ENCODE measurements around the gene ZMYND8.
"Not testable (repeated sequence)": the region's sequence is repeated elsewhere in the genome, so short reads cannot be mapped to it uniquely, and the experiment has no call there.

ZMYND8 gene

DNA sequence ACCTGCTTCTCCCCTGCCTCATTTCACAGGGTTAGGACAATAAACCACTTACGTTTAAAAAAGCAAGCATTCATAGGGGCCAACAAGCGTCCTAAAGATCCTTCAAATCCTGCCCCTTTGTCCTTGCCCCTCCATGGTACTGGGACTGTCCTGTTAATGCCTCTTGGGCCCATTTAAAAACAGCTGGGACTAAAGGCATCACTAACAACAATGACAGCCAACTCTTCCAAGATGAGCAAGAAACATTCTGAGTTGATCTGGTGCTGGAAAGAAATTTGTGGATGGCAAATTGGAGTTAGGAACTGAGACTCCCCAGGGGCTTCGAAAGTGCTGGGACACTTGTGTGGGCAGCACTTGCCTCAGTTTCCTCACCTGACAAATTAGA, 93.4 kb downstream of the ZMYND8 start:
- DNase-seq = no peak

DNA sequence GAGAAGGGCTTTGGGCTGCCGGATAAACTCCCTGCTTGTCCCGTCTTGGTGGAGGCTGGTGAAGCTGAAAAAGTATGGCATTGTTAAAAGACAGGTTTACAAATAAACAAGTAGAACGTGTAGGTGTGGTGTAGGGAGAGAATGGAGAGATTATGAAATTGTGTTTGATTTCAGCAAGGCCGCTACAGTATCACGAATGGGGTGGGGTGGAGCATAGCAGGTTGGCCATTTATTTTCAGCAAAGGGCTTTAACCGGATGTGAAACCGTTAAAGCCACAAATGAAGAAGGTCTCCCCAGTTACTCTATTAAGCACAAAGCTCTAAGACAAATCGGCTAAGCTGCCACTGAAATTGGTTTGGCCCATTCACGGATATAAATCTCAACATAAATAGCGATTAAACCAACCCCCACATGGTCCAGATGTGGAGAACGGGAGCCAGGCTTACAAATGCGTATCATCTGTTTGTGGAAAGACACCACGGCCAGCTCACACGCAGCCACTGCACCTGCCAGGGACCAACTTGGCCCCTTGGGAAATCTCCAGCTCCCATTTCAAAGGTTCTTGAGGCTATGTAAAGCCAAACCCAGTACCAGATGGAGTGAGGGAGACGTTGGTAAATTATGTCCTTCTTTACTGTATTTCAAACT, 94.0 kb downstream of the ZMYND8 start:
- DNase-seq = no peak

DNA sequence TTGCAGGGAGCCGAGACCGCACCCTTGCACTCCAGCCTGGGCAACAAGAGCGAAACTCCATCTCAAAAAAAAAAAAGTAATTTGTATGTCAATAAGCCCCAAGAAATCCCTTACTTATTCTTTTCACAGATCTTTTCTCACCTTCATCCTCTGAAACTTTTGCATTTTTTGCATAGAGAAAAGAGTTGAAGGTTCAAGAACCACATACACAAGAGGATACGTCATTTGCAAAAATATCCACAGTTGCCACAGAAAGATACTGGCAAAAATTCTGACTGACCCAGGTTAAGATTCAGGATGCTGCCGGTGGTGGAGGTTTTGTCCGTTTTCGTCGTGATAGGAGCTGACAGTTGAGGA, 94.5 kb downstream of the ZMYND8 start:
- no peak for DNase-seq

DNA sequence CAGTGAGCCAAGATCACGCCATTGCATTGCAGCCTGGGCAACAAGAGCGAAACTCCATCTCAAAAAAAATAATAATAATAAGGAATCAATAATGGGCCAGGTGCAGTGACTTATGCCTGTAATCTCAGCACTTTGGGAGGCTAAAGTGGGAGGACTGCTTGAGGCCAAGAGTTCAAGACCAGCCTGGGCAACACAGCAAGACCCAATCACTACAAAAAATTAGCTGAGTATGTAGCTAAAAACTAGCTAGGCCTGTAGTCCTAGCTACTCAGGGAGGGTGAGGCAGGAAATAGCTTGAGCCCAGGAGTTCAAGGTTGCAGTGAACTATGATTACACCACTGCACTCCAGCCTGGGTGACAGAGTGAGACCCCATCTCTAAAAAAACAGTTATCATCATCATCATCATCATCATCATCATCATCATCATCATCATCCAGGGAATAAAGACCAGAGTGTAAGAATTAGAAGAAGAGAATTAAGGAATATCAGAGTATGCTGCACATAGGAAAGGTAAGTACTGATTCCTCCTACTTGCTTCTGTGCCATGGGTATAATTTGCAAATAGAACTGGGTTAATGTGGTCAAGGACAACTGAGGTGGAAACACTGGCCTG, 95.2 kb downstream of the ZMYND8 start:
- not testable (repeated sequence) for DNase-seq

DNA sequence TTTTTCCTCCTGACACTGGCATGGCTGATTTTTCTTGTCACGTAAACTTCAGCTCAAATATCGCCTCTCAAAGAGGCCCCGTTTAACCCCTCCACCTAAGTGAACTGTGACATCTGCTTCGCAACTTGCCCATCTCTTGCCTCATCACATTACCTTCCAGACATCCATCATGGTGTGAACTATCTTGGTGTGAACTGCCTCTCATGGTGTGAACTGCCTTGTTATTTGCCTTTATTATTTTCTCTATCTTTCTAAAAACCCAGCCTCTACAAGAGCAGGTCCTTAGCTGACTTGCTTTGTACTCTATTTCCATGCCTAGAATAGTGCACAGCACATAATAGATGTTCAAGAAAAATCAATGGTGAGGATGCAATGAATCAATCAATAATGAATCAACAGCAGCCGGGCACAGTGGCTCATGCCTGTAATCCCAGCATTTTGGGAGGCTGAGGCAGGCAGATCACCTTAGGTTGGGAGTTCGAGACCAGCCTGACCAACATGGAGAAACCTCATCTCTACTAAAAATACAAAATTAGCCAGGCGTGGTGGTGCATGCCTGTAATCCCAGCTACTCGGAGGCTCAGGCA, 95.9 kb downstream of the ZMYND8 start:
- DNase-seq = not testable (repeated sequence)

DNA sequence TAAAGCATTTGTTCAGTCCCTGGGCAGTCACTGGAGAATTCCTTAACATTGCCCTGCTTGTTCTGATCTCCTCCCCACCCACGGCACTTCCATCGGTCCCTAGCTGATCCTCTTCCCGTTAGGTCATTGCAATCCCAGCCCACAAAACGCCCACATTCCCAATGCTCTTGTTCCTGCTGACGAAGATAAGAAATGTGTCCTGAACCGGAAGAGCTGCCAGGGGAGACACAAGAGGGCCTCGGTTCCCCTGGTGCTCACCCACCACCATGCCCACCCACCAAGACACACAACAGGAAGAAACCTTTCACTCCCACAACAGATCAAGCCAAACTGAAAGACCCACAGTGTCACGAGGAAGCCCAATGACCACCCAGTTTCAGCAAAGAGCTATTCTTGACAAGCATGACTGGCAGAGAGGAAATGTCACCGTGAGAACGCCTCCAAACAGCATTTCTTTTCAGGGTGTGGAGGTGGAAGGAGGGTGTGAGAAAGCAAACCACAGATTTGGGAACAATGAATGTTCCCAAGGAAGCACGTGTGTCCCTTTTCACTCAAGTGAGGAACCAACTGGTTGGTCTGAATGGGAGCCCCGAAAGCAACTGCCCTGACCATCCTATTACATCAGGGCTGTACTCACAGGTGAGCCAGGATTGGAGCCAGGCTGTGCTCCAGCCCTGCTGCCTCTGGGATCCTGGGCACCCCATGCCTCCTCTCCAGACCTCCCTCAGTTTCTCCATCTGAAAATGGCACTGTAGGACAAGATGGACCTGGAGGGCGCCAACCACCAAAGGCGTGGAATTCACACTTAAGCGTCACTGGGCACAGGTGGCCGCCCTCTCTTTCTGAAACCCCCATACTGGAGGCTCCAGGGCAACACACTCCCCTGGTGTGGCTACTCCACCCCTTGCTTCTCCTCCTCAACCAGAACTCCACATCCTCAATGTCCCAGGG, 97.5 kb downstream of the ZMYND8 start:
- no peak for DNase-seq

DNA sequence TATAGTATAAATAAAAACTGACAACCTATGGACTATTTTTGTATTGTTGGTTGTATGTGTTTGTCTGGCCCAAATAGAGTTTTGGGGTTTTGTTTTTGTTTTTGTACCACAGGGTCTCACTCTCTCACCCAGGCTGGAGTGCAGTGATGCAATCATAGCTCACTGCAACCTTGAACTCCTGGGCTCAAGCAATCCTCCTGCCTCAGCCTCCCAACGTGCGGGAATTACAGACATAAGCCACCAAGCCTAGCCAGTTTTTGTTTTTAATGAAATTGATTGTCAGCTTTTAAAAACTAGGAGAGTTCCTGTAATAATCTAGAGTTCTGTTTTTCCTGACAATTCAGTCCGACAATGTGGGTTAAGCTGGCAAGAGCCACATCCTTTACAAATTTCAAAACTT, 98.7 kb downstream of the ZMYND8 start:
- DNase-seq = no peak

DNA sequence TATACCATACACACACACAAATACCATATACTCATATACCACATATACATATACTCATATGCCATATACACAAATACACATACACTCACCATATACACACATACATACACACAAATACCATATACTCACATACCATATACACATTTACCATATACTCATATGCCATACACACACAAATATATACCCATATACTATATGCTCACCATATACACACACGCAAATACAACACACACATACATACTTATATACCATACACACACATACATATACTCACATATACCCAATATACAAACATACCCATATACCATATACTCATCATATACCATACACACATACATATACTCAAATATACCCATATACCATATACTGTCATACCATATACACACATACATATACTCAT, 99.2 kb downstream of the ZMYND8 start:
- no peak for DNase-seq

DNA sequence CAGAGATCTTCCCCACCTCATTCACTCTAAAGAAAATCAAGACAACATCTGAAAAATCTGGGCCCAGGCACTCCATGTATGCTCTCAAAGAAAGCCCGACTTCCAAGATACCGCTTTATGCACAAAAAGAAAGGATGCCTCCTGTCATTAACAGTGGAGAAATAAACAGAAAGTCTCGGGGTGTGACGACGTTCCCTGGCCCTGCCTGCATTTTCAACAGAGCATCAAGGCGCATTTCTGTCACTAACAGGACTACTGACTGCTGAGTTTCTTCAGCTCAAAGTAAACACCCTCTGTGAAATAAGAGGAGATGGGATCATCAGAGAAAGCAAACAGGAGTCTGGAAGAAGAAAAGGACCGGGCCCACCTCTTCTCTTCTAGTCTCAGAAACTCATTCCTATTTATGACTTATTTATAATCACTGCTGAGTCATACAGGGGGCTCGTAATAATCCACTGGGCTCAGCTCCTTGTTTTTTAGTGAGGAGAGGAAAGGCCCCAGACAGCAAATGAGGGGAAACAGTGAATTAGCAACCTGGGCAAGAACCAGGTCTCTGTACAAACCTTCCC, 99.7 kb downstream of the ZMYND8 start:
- DNase-seq = no peak

DNA sequence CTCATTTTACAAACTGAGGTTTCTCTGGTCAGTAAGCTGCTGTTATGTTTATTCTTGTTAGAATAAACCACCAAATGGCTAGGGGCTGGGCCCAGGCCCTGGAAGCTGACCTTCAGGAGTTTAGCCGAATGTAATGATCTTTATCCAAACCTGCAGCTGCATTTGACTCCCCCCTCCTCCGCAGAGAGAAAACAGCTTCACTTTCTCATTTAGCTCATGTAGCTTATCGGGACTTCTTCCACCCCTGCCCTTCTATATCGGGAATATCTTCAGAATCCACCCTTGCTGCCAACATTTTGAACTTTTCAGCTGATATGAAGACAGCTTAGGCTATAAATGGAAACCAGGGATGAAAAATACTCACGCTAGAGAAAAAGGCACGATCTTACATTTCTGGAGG, 102.6 kb downstream of the ZMYND8 start:
- no peak for DNase-seq

DNA sequence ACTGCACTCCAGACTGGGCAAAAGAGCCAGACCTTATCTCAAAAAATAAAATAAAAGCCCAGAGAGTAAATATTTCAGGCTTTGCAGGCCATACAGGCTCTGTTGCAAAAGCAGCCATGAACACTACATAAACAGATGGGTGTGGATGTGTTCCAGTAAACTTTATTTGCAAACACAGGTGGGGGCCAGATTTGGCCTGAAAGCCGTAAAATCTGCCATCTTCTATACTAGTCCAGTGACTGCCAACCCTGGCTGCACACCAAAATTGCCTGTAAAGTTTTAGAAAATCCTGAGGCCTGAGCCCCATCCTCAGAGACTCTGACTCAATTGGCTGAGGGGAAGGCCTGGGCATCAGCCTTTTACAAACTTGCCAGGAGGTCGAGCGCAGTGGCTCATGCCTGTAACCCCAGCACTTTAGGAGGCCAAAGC, 103.6 kb downstream of the ZMYND8 start:
- peak; percentile 59 to 85 for DNase-seq

DNA sequence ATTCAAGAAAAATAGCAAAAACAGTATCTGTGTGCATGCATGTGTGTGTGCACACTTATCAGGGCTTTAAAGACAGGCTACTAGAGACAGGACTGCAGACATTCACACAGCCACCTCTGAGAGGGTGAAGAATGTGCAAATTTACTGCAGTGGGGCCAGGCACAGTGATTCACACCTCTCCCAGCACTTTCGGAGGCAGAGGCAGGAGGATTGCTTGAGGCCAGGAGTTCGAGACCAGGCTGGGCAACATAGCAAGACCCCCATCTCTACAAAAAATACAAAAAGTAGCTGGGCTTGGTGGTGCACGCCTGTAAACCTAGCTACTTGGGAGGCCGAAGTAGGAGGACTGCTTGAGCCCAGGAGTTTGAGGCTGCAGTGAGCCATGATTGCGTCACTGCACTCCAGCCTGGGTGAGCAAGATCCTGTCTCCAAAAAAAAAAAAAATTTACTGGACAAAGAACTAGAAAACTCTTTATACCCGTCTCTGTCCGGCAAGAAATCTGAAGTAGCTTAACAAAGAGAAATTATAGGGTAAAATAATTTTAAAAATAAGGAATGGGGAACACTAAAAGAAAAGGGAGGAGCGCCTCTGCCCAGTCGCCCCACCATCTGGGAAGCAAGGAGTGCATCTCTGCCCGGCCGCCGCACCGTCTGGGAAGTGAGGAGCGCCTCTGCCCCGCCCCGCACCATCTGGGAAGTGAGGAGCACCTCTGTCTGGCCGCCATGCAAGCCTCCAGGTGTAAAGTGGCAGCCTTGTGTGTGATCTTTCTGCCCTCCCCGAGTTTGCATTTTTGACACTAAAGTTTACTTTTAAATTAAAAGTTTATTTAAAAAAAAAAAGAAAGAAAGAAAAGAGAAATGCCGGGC, 105.1 kb downstream of the ZMYND8 start:
- DNase-seq = no peak

DNA sequence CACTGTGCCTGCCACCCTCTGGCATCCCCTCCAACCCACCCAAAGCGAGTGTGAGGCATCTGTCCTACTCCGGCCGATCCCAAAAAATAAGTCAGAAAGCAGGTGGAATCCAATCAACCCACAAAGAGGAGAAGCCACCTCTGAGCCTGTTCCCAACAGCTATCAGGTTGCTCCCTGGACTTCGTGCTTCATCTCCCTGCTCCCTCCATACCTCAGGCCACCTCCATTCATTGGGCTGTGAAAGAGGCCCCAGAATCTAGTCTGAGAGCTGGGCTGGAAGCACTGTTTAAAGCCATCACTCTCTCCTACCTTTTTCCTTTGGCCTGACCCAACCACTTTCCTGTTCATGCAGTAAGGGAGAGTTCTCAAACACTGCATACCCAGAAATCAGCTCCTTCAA, 106.1 kb downstream of the ZMYND8 start:
- DNase-seq = no peak

DNA sequence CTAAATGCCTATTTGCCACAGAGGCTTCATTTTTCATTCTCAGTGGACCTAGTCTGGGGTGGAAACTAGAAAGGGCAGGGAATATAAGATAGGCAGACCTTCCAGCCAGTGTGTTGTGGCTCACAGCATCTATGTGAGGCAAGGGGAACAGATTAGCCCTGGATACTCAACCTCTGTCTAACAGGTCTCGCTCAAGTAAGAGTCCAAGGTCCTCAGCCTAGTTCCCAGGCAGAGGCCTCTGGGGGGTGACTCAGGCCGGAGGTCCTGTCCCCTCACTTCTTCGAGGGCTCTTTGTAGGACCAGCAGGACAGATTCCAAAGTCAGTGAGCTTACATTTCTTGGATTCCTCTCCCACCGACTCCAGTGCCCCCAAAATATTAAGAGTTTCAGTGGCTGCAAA, 106.6 kb downstream of the ZMYND8 start:
- no peak for DNase-seq

DNA sequence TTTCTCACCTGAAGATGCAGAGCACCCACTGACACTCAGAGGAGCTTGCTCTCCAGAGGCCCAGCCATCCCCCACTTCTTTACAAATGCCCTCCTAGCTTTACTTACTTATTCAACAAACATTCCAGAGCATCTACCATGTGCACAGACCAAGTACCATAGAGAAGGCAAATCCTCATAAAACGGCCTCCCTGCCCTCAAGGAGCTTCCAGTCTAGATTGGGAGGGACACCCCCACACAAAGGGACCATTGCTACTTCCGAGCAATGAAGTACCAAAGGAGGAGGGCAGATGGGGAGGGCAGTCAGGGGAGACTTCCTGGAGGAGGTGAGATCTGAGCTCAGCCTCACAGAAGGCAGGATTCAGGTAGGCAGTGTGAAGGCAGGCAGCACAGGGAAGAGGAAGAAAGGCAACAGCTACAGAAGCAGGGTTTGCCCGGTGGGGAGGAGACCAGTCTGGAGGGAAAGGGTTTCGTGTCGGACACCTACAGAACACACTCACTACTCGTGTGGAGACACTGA, 108.0 kb downstream of the ZMYND8 start:
- no peak for DNase-seq

DNA sequence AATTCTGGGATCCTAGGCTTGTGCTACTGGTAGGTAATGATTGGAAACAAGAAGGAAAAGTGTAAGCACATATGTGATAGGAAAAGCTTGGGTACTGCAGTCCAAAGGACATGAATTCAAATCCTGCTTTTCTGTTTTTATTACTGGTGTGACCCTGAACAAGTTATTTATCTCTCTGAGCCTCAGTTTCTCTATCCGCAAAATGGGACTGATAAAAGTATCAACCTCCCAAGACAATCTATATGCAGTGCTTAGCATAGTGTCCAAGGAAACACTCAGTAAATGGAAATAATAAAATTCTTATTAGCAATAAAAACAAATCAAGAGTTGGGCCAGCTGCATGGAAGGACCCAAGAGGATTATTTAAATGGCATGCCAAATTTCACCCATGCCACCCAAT, 108.5 kb downstream of the ZMYND8 start:
- no peak for DNase-seq

DNA sequence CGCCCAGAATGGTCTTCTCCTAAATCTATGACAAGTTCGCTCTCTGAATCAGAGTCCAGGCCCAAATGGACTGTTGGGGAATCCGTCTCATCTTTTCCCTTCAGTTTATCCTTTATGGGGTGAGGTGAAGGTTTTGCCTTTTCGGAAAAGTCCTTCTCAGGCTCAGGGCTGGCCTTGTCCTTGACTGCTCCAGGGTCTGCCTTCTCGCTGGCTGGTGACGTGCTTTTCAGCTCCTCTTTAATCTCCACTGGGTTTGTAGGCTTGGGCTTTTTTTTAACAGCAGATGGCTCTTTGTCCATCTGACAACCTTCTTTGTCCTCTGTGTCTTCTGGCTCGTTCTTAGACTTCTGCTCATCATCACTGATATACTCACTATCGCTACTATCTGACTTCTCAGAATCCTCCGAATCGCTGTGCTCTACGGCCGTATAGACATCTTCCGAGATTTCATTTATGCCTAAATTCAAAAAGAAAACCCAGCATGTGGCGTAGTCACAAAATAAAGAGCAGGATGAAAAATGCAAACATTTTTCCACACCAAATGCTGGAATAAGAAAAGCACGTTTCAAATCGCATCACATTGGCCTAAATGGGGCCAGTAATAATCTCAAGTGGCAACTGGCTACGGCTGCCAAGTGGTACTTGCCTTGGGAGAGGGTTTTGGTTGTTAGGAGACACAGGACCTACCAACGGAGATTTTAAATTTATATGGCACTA, 110.3 kb downstream of the ZMYND8 start:
- DNase-seq = no peak

DNA sequence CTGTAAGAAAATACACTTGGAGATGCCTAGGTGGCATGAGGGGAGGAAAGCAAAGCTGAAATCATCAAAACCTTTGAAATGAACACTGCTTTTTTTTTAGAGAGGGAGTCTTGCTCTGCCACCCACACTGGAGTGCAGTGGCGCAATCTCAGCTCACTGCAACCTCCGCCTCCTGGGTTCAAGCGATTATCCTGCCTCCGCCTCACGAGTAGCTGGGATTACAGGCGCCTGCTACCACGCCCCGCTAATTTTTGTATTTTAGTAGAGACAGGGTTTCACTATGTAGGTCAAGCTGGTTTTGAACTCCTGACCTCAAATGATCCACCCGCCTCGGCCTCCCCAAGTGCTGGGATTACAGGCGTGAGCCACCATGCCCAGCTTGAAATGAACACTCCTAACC, 111.3 kb downstream of the ZMYND8 start:
- not testable (repeated sequence) for DNase-seq

DNA sequence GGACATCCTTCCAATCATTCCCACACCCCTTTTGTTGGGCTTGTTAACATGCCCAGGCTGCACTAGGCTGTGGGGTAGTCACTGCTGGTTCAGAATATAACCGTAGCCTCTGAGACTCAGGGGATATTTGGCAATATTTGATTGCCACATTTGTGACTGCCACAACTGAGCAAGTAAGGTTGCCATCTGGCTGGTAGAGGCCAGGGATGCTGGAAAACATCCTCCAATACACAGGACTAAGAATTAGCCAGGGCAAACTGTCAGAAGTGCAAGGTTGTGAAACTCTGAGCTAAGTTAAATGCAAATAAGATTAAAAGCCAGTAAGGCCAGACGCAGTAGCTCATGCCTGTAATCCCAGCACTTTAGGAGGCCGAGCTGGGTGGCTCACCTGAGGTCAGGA, 112.0 kb downstream of the ZMYND8 start:
- peak in 1 of 2 experiments; percentile 23 for DNase-seq

DNA sequence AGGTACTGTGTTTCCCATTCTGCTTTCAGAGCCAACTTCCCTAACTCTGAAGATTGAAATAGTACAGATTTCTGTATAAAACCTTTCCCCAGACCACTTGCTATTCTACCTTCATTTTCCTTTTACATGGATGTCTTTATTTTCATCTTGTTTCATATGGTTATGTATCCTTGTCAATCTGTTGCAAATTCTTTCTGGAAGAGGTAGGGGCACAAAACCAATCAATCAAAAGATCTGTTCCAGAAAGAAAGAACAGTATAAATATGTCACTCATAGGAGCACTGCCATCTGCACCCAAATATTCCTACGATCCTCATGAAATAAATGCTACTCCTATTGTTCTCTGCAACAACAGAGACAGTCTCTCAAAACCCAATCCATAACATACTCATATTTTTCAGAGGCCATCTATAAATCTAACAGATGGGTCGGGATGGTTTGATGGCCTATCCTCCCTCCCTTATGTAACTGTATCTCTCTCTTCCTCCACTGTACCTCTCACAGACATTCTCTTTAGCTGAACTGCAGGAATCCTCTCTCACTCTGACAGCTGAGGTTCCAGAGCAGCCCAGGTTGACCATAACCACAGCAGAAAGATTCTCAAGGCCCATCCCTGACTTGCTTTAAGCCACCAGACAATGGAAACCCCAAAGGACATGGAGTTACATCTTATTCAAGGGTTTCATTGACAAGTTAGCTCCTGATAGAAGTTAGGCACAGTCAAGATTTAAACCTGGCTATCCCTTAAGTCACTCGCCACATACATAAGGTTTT, 112.8 kb downstream of the ZMYND8 start:
- no peak for DNase-seq

All from NCI-H446 (cell line).